ENCODE measurements around the gene SLC22A8. TPM values are rescaled to one million over a fixed set of nuclear protein-coding genes. Genes with fewer than 3 reads are reported as not detected.

SLC22A8 gene
- total and polyA plus RNA-seq, 2 experiments from 2014 or later, result not detected

GRCh38 chr11:62961017-62961570, 54.5 kb downstream of the SLC22A8 start:
- no peak for TF ChIP-seq REST (IDR thresholded peaks at IDR 0.05; ENCODE audit: unreplicated experiment)
- no peak for TF ChIP-seq CTCF (conservative IDR thresholded peaks at IDR 0.05; ENCODE audit: low read depth in 2 of 2)
- TF ChIP-seq EZH2 (IDR thresholded peaks at IDR 0.05; ENCODE audit: low read depth, unreplicated experiment), result no peak
- TF ChIP-seq POLR2AphosphoS5 (IDR thresholded peaks at IDR 0.05; ENCODE audit: low read depth), result no peak
- no peak for TF ChIP-seq ZNF331 (CRISPR knock-in tag; IDR thresholded peaks at IDR 0.05; ENCODE audit: low read depth)
- no peak for TF ChIP-seq ETS1 (IDR thresholded peaks at IDR 0.05)
- no peak for TF ChIP-seq NANOG (IDR thresholded peaks at IDR 0.05; ENCODE audit: borderline replicate concordance)
- no peak for TF ChIP-seq CREB1 (CRISPR knock-in tag; IDR thresholded peaks at IDR 0.05; ENCODE audit: low read depth)
- TF ChIP-seq ZNF462 (CRISPR knock-in tag; IDR thresholded peaks at IDR 0.05), result no peak
- no peak for TF ChIP-seq EZH2phosphoT487 (IDR thresholded peaks at IDR 0.05; ENCODE audit: unreplicated experiment)
- no peak for TF ChIP-seq ZNF114 (CRISPR knock-in tag; IDR thresholded peaks at IDR 0.05)
- no peak for TF ChIP-seq JUNB (IDR thresholded peaks at IDR 0.05; ENCODE audit: unreplicated experiment)

More at GRCh38 chr11:62961017-62961570, 54.5 kb downstream of the SLC22A8 start:
- Histone ChIP-seq H3K9me2 (ENCODE audit: insufficient read depth) (0 out of 2 replicates have a peak, but pooled peaks cover 5% of the 10 kb centered on the region), H3K27ac (ENCODE audit: low read depth) (no peak overlapping the region), H3K4me2 (no peak overlapping the region), H3K27me3 (ENCODE audit: insufficient read depth) (no peaks in the 10 kb centered on the region), H3F3A (replicated peaks; ENCODE audit: low read depth) (no peaks in the 10 kb centered on the region), H3K4me3 (no peak overlapping the region), H2AFZ (no peak overlapping the region), H3K36me3 (ENCODE audit: insufficient read depth) (no peaks in the 10 kb centered on the region), H4K20me1 (replicated peaks; ENCODE audit: insufficient read depth) (no peaks in the 10 kb centered on the region), H3K4me1 (ENCODE audit: insufficient read depth) (no peaks in the 10 kb centered on the region), H3K79me2 (replicated peaks; ENCODE audit: insufficient read depth) (no peaks in the 10 kb centered on the region)
- Mint-ChIP-seq H3K27me3 (ENCODE audit: insufficient read depth, low read depth, poor library complexity) (peaks cover 12% of the 10 kb centered on the region), H3K4me3 (no peak overlapping the region), H3K9me3 (no peaks in the 10 kb centered on the region; the same call in 2 of the 3 replicates), H3K27ac (no peak overlapping the region; the same call in 1 of the 2 replicates), H3K4me1 (no peaks in the 10 kb centered on the region; the same call in 2 of the 3 replicates), H3K36me3 (ENCODE audit: low read depth) (no peaks in the 10 kb centered on the region)
- ATAC-seq, result no peak
- no peak for DNase-seq (ENCODE audit: low spot score)

All from GM23338 (cell line).